Smooth muscle cell (in vitro differentiated cells): ENCODE measurements around the gene ACAD10. TPM values are rescaled to one million over a fixed set of nuclear protein-coding genes. Genes with fewer than 3 reads are reported as not detected.
A peak's percentile ranks its signal among the peaks of the same experiment; 100 is the strongest.

ENCODE experiments used
- DNase-seq: peaks from one replicate; lab custom pipeline; 2025; ENCODE audit not compliant: unreplicated experiment; lab: John Stamatoyannopoulos, UW
- H2AFZ ChIP-seq: fragments of 200-600 bp; sonication (generic); 2 replicates; pipeline ENCODE4 v1.6.0; 2016; ENCODE audit warnings: antibody characterized with exemption, low read depth, mild to moderate bottlenecking
- H3F3A ChIP-seq: fragments of 200-600 bp; sonication (generic); 2 replicates; pipeline ENCODE4 v1.6.0; 2017; ENCODE audit warnings: antibody characterized with exemption, low read depth
- H3K27ac ChIP-seq: fragments of 200-600 bp; sonication (generic); 2 replicates; pipeline ENCODE4 v1.5.1; 2016; ENCODE audit warnings: low read depth, mild to moderate bottlenecking
- H3K27me3 ChIP-seq: fragments of 200-600 bp; sonication (generic); 2 replicates; pipeline ENCODE4 v1.6.1; 2016; ENCODE audit warnings: low read depth, mild to moderate bottlenecking
- H3K36me3 ChIP-seq: fragments of 200-600 bp; sonication (generic); 2 replicates; pipeline ENCODE4 v1.5.1; 2016; ENCODE audit warnings: low read depth
- H3K4me1 ChIP-seq: fragments of 200-600 bp; sonication (generic); 2 replicates; pipeline ENCODE4 v1.5.1; 2016; ENCODE audit warnings: low read depth
- H3K4me2 ChIP-seq: fragments of 200-600 bp; sonication (generic); 2 replicates; pipeline ENCODE4 v1.6.0; 2016; ENCODE audit warnings: mild to moderate bottlenecking
- H3K4me3 ChIP-seq: fragments of 200-600 bp; sonication (generic); 2 replicates; pipeline ENCODE4 v1.5.1; 2016; ENCODE audit warnings: mild to moderate bottlenecking
- H3K79me2 ChIP-seq: fragments of 200-600 bp; sonication (generic); 2 replicates; pipeline ENCODE4 v1.6.0; 2016; ENCODE audit warnings: low read depth, mild to moderate bottlenecking
- H3K9ac ChIP-seq: fragments of 200-600 bp; sonication (generic); 2 replicates; pipeline ENCODE4 v1.6.0; 2016; ENCODE audit warnings: low read depth
- H3K9me3 ChIP-seq: fragments of 200-600 bp; sonication (generic); replicated peaks from 2 replicates; pipeline ENCODE4 v1.5.1; 2016; ENCODE audit warnings: low read depth
- H4K20me1 ChIP-seq: fragments of 200-600 bp; sonication (generic); 2 replicates; pipeline ENCODE4 v1.6.0; 2016; ENCODE audit warnings: low read depth
- CTCF ChIP-seq: fragments of 200-600 bp; sonication (generic); IDR thresholded peaks from 2 replicates; pipeline ENCODE4 v1.5.1; 2017; ENCODE audit warnings: borderline replicate concordance, mild to moderate bottlenecking, antibody characterized with exemption; ENCODE audit not compliant: insufficient read depth, poor library complexity, severe bottlenecking
- WGBS: methylation state at CpG from one replicate; pipeline ENCODE4 v1.1.7; 2016; ENCODE audit warnings: low lambda C conversion rate; 5-methylcytosine and 5-hydroxymethylcytosine counted together
- polyA plus RNA-seq: library from polyadenylated mRNA; unstranded; fragments of >200 nt; fragmentation: Nextera tagmentation; extraction: Ambion mirVana; gene quantifications from 2 replicates; pipeline ENCODE4 v1.2.1, GENCODE V29; 2016
- total RNA-seq: library from RNA; depleted of rRNA; stranded (reverse); fragments of >200 nt; gene quantifications from 2 replicates; pipeline ENCODE4 v1.2.3, GENCODE V29; 2014

Gene ACAD10
- total and polyA plus RNA-seq, 2 experiments from 2014 or later, result 13.4 to 14.9 TPM

- Histone ChIP-seq H3K79me2 (peaks cover 27% of the 10 kb centered on the region), H3K4me3 (peak overlapping the region; percentile 85), H3K36me3 (peaks cover 9% of the 10 kb centered on the region), H3K27ac (peak overlapping the region; percentile 85), H3F3A (no peaks in the 10 kb centered on the region), H3K4me2 (peak overlapping the region; percentile 98), H3K4me1 (peaks cover 19% of the 10 kb centered on the region), H2AFZ (peak overlapping the region; percentile 29), H4K20me1 (peaks cover 9% of the 10 kb centered on the region), H3K27me3 (no peaks in the 10 kb centered on the region), H3K9me3 (no peaks in the 10 kb centered on the region), H3K9ac (peak overlapping the region; percentile 97)
- no peak for TF ChIP-seq CTCF
- no peak for DNase-seq
- 3% methylated on average over 26 of the region's 36 CpGs for WGBS
Observed at GRCh38 chr12:111685322-111685810, 487 bp upstream of the ACAD10 start.

GRCh38 chr12:111686574-111687105, 787 bp downstream of the ACAD10 start:
- Histone ChIP-seq H3K4me2 (peak overlapping the region; percentile 98), H3K9me3 (no peaks in the 10 kb centered on the region), H3F3A (no peaks in the 10 kb centered on the region), H3K4me1 (peaks cover 19% of the 10 kb centered on the region), H4K20me1 (peaks cover 9% of the 10 kb centered on the region), H3K36me3 (peaks cover 2% of the 10 kb centered on the region), H3K79me2 (peaks cover 27% of the 10 kb centered on the region), H3K9ac (peak overlapping the region; percentile 97), H3K27me3 (no peaks in the 10 kb centered on the region), H3K27ac (peak overlapping the region; percentile 85), H2AFZ (peak overlapping the region; percentile 29), H3K4me3 (peak overlapping the region; percentile 85)
- TF ChIP-seq CTCF, result no peak
- no peak for DNase-seq
- 47% methylated on average over 15 of the region's 15 CpGs for WGBS

- Histone ChIP-seq H4K20me1 (peaks cover 9% of the 10 kb centered on the region), H3K36me3 (no peaks in the 10 kb centered on the region), H3K9me3 (no peaks in the 10 kb centered on the region), H3K27me3 (no peaks in the 10 kb centered on the region), H3K4me1 (peaks cover 19% of the 10 kb centered on the region), H3F3A (no peaks in the 10 kb centered on the region), H3K27ac (peak overlapping the region; percentile 19), H3K9ac (no peak overlapping the region), H2AFZ (no peak overlapping the region), H3K79me2 (peaks cover 27% of the 10 kb centered on the region), H3K4me2 (peak overlapping the region; percentile 98), H3K4me3 (no peak overlapping the region)
- no peak for TF ChIP-seq CTCF
- no peak for DNase-seq
- 91% methylated on average over 2 of the region's 2 CpGs for WGBS
Observed at GRCh38 chr12:111687255-111687654, 1.4 kb downstream of the ACAD10 start.

GRCh38 chr12:111687952-111688351, 2.1 kb downstream of the ACAD10 start:
- H2AFZ ChIP-seq, result no peak overlapping the region
- H3K4me3 ChIP-seq, result no peak overlapping the region
- TF ChIP-seq CTCF, result no peak
- H3K4me1 ChIP-seq, result peaks cover 19% of the 10 kb centered on the region
- no peaks in the 10 kb centered on the region for H3F3A ChIP-seq
- no peak overlapping the region for H3K9ac ChIP-seq
- no peak overlapping the region for H3K27ac ChIP-seq
- WGBS, result 97% methylated on average over 10 of the region's 10 CpGs
- H3K9me3 ChIP-seq, result no peaks in the 10 kb centered on the region
- no peak overlapping the region for H3K4me2 ChIP-seq
- no peak for DNase-seq
- peaks cover 9% of the 10 kb centered on the region for H4K20me1 ChIP-seq
- no peaks in the 10 kb centered on the region for H3K27me3 ChIP-seq
- no peaks in the 10 kb centered on the region for H3K36me3 ChIP-seq
- H3K79me2 ChIP-seq, result peaks cover 27% of the 10 kb centered on the region
